NCI-H69 (cell line): ENCODE results near the gene FOSB.
A peak's percentile ranks its signal among the peaks of the same experiment; 100 is the strongest.

Source experiments
- DNase-seq: peaks from one replicate; lab custom pipeline; 2025; lab: John Stamatoyannopoulos, UW

Gene FOSB

DNA sequence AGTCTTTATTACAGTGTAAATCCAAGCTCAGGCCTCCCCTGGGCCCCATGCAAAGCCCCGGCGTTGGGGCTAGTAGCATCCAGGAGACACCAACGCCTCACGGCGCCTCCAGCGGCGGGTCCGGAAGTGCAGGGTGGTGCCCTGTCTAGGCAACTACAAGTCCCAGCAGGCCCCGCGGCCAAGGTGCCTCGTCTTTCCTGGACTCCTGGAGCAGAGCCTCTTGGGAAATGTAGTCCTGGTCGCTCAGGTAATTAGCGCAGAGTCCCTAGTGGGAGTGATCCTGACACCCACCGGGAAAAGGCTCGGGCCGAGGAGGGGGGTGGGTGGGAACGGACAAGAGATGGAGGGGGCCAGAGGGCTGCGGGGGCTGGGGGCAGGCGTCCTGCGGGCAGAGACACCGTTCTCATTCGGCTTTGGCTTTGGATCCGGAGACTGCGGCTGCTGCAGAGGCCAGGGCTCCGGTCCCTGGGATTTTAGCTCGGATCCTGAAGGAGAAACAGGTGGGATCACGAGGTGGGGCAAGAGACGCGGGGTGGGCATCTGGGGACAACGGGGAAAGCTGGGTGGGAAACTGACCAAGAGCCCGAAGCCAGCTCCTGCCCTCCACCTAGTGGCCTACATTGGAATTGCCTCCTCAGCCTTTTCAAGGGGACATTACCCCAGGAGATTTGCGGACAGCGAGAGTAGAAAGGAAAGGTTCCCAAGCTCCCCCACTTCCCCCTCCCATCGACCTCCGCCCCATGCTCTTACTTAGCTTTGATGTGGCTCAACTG, 17.7 kb downstream of the FOSB start:
- peak; percentile 99 for DNase-seq

- no peak for DNase-seq
Observed at GRCh38 chr19:45488708-45489107, 20.9 kb downstream of the FOSB start.

- no peak for DNase-seq
Observed at GRCh38 chr19:45489216-45489855, 21.5 kb downstream of the FOSB start.

GRCh38 chr19:45492137-45492626, 24.4 kb downstream of the FOSB start:
- no peak for DNase-seq

GRCh38 chr19:45492627-45493470, 25.1 kb downstream of the FOSB start:
- no peak for DNase-seq

DNA sequence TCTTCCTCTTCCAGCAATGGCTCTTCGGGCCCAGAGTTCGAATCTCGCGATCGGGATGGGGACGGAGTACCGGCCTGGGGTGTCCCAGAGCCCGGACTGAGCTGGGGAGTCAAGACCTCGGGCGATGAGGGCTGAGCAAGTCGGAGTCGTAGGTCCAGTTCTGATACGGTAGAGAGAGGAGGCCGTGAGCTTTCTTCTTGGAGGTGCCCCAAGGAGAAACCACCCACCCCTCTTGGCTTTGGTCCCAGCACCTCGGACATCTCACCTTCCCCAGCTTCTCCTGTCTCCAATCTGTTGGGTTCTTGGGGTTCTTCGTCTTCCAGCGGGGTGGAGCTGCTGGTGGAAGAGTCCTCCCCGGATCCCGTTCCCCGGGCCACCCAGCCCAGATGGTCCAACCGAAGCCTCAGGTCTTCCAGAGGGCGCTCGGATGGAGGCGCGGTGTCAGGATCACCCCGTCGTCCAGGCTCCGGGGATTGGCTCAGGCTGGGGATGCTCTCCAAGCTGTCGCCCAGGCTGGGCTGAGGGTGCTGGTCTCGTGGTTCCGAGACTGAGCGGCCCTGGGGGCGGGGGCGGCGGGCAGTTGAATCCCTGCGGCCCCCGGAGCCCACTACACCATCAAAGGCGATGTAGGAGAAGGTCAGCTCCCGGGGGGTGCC, 26.6 kb downstream of the FOSB start:
- no peak for DNase-seq

DNA sequence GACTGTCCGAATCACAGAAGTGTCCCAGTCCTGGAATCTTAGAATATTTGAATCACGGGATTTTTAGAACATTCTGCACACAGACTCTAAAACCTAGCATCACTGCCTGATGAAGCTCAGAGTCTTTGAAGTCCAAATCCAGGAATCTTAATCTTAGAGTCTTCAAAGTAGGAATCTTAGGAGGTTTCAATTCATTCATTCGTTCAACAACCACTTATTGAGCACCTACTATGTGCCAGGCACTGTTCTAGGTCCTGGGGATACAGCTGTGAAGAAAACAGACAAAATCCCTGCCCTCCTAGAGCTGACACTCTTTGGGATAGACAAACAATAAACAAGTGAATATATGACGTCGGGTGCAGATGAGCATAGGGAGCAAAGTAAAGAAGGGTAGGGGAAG, 27.4 kb downstream of the FOSB start:
- DNase-seq: no peak

DNA sequence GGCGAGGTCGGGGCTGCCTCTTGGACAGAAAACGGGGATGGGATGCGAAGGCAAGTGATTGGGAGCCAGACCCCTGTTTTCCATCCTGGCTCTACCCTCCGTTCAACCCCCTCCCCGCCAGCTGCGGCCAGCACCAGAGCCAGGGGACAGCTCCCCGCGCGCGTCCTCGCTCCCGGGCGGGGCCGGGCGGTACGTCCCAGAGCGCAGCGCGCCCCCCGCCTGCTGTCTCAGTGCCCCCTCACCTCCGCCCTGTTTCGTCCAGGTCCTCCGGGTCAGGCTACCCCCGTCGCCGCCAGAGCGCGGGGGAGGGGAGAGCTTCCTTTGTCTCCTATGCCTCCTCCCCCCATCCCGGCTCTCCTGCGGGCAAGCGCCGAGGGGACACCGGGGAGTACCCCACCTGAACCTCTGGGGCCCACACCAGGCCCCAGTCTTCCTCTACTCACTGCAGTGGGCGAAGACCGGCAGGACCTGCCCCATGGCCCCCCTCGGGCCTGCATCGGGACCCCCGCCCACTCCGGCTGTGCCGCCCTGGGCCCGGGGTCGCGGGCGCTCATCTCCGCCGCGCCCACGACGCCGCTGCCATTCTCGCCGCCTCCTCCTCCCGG, 28.7 kb downstream of the FOSB start:
- DNase-seq: peak; percentile 71

DNA sequence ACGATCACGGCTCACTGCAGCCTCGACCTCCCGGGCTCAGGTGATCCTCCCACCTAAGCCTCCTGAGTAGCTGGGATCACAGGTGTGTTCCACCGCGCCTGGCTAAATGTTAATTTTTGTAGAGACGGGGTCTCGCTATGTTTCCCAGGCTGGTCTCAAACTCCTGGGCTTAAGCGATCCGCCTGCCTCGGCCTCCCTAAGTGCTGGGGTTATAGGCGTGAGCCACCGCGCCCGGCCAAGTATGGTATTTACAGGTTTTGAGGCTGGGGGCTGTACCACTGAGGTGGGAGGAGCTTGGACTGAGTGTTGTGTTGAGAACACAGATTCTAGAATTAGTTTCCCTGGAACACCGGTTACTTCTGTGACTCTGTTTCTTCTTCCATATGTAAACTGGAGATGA, 30.0 kb downstream of the FOSB start:
- peak; percentile 36 for DNase-seq

DNA sequence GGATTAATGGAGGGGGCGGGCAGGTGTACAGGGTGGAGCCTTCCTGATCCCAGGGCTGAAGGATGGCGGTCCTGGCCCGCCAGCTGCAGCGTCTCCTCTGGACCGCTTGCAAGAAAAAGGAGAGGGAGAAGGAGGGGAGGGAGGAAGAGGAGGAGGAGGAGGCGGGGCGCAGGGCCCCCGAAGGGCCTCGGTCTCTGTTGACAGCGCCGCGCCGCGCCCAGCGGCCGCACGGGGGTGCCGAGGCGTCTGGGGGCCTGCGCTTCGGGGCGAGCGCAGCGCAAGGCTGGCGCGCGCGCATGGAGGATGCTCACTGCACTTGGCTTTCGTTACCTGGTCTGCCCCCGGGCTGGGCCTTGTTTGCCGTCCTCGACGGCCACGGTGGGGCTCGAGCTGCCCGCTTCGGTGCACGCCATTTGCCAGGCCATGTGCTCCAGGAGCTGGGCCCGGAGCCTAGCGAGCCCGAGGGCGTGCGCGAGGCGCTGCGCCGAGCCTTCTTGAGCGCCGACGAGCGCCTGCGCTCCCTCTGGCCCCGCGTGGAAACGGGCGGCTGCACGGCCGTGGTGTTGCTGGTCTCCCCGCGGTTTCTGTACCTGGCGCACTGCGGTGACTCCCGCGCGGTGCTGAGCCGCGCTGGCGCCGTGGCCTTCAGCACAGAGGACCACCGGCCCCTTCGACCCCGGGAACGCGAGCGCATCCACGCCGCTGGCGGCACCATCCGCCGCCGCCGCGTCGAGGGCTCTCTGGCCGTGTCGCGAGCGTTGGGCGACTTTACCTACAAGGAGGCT, 30.8 kb downstream of the FOSB start, which contains the start of gene PPM1N:
Gene PPM1N (plus strand): TSS at position 33 of the 785 bp plus-strand sequence. CDS start 30 bp downstream, at position 63.
- peak; percentile 80 for DNase-seq

- peak; percentile 87 for DNase-seq
Observed at GRCh38 chr19:45499196-45500180, 31.7 kb downstream of the FOSB start.

GRCh38 chr19:45500918-45501729, 33.3 kb downstream of the FOSB start:
- DNase-seq: no peak

GRCh38 chr19:45501730-45502014, 33.9 kb downstream of the FOSB start:
- DNase-seq: no peak

- DNase-seq: no peak
Observed at GRCh38 chr19:45502111-45502510, 34.3 kb downstream of the FOSB start.

DNA sequence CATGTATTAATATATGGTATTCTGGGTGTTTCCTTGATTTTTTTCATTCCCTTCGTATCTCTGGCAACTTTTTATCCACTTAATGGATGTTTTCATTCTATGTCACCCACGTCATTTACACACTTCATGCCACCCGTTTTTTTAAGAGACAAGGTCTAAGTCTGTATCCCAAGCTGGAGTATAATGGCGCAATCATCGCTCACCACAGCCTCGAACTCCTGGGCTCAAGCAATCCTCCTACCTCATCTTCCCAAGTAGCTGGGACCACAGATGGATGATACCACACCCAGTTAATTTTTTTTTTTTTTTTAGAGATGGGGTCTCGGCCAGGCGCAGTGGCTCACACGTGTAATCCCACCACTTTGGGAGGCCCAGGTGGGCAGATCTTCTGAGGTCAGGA, 36.1 kb downstream of the FOSB start:
- DNase-seq: no peak

- no peak for DNase-seq
Observed at GRCh38 chr19:45505151-45505995, 37.6 kb downstream of the FOSB start.

- DNase-seq: no peak
Observed at GRCh38 chr19:45505996-45506245, 38.1 kb downstream of the FOSB start.
